Amniotic stem cell (primary cell): ENCODE results near the gene PTCD1.
"Not testable (repeated sequence)": the region's sequence is repeated elsewhere in the genome, so short reads cannot be mapped to it uniquely, and the experiment has no call there.

Experiments
- DNase-seq: peaks from one replicate; lab custom pipeline; 2025; lab: John Stamatoyannopoulos, UW

Gene PTCD1

GRCh38 chr7:99387239-99387635 is 51.4 kb downstream of the PTCD1 start:
- DNase-seq: not testable (repeated sequence)

- no peak for DNase-seq
Observed at GRCh38 chr7:99386584-99387238, 51.9 kb downstream of the PTCD1 start.

- no peak for DNase-seq
Observed at GRCh38 chr7:99385564-99385963, 53.0 kb downstream of the PTCD1 start.

- no peak for DNase-seq
Observed at GRCh38 chr7:99384523-99384922, 54.1 kb downstream of the PTCD1 start.

- DNase-seq: no peak
Observed at GRCh38 chr7:99383791-99384370, 54.7 kb downstream of the PTCD1 start.

- DNase-seq: no peak
Observed at GRCh38 chr7:99383203-99383602, 55.4 kb downstream of the PTCD1 start.

GRCh38 chr7:99381664-99382075 is 56.9 kb downstream of the PTCD1 start:
- no peak for DNase-seq

- no peak for DNase-seq
Observed at GRCh38 chr7:99380823-99381663, 57.6 kb downstream of the PTCD1 start.

GRCh38 chr7:99380032-99380822 is 58.4 kb downstream of the PTCD1 start:
- no peak for DNase-seq

- not testable (repeated sequence) for DNase-seq
Observed at GRCh38 chr7:99379693-99380031, 58.9 kb downstream of the PTCD1 start.

- DNase-seq: peak; percentile 60
Observed at GRCh38 chr7:99379043-99379577, 59.5 kb downstream of the PTCD1 start.

GRCh38 chr7:99375070-99375807 is 63.4 kb downstream of the PTCD1 start:
- peak; percentile 16 for DNase-seq

GRCh38 chr7:99374111-99375064 is 64.2 kb downstream of the PTCD1 start, which contains the start of gene ARPC1B:
Gene ARPC1B (plus strand): TSS chr7:99374730. CDS start chr7:99385715, 10,985 bp downstream.
- peak; percentile 14 for DNase-seq

- no peak for DNase-seq
Observed at GRCh38 chr7:99373091-99374066, 65.2 kb downstream of the PTCD1 start.

GRCh38 chr7:99372275-99373090 is 66.1 kb downstream of the PTCD1 start:
- no peak for DNase-seq

- DNase-seq: no peak
Observed at GRCh38 chr7:99371376-99371920, 67.2 kb downstream of the PTCD1 start.

- DNase-seq: no peak
Observed at GRCh38 chr7:99369767-99370391, 68.7 kb downstream of the PTCD1 start.
